Gastrocnemius medialis (tissue), 4 donors: ENCODE results near the gene ADGRG1.
"Not testable (repeated sequence)": the region's sequence is repeated elsewhere in the genome, so short reads cannot be mapped to it uniquely, and the experiment has no call there.

Experiments used
- POLR2A ChIP-seq, 2 donors: fragments of 450-650 bp; IDR thresholded peaks; one replicate each; pipeline ENCODE4 v1.6.1; 2017; ENCODE audit warnings: antibody characterized with exemption in 2 of 2, mild to moderate bottlenecking in 2 of 2, moderate library complexity in 2 of 2
- TF ChIP-seq, protein P1 (sequence below), 5 experiments: fragments of 450-650 bp in 3 of 5; fragments of 200-600 bp in 2 of 5; sonication (generic) in 2 of 5; IDR thresholded peaks in 4 of 5; conservative IDR thresholded peaks in 1 of 5; 1 replicate in 4 of 5; 2 replicates in 1 of 5; pipeline ENCODE4 v1.5.1; 2016 to 2019; ENCODE audit warnings: antibody characterized with exemption in 5 of 5, mild to moderate bottlenecking in 3 of 5, moderate library complexity in 3 of 5

GRCh38 chr16:57596234-57596633, 32.2 kb upstream of the ADGRG1 start:
- not testable (repeated sequence) for TF ChIP-seq POLR2A (IDR thresholded peaks at IDR 0.05)
- TF ChIP-seq, protein P1, sequence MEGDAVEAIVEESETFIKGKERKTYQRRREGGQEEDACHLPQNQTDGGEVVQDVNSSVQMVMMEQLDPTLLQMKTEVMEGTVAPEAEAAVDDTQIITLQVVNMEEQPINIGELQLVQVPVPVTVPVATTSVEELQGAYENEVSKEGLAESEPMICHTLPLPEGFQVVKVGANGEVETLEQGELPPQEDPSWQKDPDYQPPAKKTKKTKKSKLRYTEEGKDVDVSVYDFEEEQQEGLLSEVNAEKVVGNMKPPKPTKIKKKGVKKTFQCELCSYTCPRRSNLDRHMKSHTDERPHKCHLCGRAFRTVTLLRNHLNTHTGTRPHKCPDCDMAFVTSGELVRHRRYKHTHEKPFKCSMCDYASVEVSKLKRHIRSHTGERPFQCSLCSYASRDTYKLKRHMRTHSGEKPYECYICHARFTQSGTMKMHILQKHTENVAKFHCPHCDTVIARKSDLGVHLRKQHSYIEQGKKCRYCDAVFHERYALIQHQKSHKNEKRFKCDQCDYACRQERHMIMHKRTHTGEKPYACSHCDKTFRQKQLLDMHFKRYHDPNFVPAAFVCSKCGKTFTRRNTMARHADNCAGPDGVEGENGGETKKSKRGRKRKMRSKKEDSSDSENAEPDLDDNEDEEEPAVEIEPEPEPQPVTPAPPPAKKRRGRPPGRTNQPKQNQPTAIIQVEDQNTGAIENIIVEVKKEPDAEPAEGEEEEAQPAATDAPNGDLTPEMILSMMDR (IDR thresholded peaks at IDR 0.05 in 4 of 5, conservative IDR thresholded peaks at IDR 0.05 in 1 of 5): not testable (repeated sequence)
